ENCODE measurements around the gene MTAP. TPM values are rescaled to one million over a fixed set of nuclear protein-coding genes. Genes with fewer than 3 reads are reported as not detected.

MTAP gene
- total RNA-seq, 1 donor from 2014 or later, result 73.4 TPM

DNA sequence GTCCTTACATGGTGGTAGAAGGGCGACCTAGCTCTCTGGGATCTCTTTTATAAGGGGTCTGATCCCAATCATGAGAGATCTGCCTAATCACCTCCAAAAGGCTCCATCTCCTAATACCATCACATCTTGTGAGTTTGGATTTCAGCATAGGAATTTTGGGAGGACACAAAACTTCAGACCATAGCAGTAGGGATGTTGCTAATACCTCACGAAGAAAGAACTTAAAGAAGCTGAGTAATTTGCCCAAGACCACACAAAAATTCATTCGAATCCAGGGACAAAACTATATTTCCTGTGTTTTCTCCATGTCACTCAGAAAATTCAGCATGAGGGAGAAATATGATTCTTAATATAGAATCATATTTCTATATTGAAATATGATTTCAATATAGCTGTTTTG is 32.7 kb downstream of the MTAP start:
- H3K27ac Mint-ChIP-seq, result no peak overlapping the region
- TF ChIP-seq, protein P1, sequence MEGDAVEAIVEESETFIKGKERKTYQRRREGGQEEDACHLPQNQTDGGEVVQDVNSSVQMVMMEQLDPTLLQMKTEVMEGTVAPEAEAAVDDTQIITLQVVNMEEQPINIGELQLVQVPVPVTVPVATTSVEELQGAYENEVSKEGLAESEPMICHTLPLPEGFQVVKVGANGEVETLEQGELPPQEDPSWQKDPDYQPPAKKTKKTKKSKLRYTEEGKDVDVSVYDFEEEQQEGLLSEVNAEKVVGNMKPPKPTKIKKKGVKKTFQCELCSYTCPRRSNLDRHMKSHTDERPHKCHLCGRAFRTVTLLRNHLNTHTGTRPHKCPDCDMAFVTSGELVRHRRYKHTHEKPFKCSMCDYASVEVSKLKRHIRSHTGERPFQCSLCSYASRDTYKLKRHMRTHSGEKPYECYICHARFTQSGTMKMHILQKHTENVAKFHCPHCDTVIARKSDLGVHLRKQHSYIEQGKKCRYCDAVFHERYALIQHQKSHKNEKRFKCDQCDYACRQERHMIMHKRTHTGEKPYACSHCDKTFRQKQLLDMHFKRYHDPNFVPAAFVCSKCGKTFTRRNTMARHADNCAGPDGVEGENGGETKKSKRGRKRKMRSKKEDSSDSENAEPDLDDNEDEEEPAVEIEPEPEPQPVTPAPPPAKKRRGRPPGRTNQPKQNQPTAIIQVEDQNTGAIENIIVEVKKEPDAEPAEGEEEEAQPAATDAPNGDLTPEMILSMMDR (conservative IDR thresholded peaks at IDR 0.05), result no peak
- peaks cover 14% of the 10 kb centered on the region for H3K9me3 Mint-ChIP-seq
- H3K27me3 Mint-ChIP-seq, result no peaks in the 10 kb centered on the region
- no peak overlapping the region for H3K4me3 Mint-ChIP-seq
- peaks cover 6% of the 10 kb centered on the region for H3K4me1 Mint-ChIP-seq (ENCODE audit: unreplicated experiment)
- H3K36me3 Mint-ChIP-seq, result peaks cover 86% of the 10 kb centered on the region
- no peak for DNase-seq (ENCODE audit: extremely low spot score, unreplicated experiment)

DNA sequence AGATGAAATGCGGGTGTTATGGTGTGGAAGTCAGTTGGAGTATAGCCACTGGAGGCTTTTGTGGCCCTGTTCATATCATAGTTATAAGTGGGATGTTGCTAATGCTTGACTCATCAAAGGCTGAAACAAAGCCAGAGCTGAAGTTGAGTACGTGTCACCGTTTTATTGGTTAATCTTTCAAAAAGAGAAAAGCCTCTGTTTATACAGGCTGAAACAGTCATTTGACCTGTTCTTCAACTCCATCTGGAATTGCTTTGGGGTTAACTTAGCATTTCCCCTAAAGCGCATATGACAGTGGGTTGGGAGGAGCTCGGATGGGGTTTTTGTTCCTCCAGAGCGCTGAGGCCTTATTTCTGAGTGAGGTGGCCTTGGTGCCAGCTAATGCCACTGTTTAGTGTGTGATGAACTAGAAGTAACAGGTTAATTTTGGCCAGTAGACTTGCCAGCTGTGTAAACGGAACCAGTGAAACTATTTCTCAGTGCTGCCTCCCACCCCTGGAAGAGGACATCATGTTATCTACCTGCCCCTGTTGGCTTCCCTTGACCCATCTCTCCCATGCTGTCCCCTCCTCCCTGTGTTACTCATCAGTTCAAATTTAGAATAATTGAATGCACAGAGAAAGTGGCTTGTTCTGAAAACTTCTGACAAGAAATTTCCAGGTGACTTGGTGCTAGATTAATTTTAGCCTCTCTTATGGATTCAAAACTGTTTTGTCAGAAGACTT is 34.2 kb downstream of the MTAP start:
- peaks cover 20% of the 10 kb centered on the region for H3K9me3 Mint-ChIP-seq
- no peak overlapping the region for H3K4me3 Mint-ChIP-seq
- no peaks in the 10 kb centered on the region for H3K27me3 Mint-ChIP-seq
- TF ChIP-seq, protein P1 (conservative IDR thresholded peaks at IDR 0.05), result no peak
- peaks cover 6% of the 10 kb centered on the region for H3K4me1 Mint-ChIP-seq (ENCODE audit: unreplicated experiment)
- peaks cover 86% of the 10 kb centered on the region for H3K36me3 Mint-ChIP-seq
- DNase-seq (ENCODE audit: extremely low spot score, unreplicated experiment), result no peak
- H3K27ac Mint-ChIP-seq, result peak overlapping the region; percentile 30

DNA sequence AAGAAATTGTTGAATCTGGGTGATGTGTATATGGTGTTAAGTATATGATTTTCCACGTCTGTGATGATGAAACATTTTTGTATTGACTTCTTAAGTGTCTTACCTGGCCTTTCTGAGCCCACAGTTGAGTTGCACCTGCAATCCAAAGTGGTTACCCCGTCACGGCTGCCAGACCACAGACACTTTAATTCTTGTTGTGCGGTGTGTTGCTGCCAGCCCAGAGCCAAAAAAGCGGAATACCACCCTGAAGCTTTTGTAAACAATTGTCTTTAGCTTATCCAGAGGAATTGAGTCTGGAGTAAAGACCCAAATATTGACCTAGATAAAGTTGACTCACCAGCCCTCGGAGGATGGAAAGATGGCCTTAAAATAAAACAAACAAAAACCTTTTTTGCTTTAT is 35.1 kb downstream of the MTAP start:
- TF ChIP-seq, protein P1 (conservative IDR thresholded peaks at IDR 0.05), result no peak
- peaks cover 6% of the 10 kb centered on the region for H3K4me1 Mint-ChIP-seq (ENCODE audit: unreplicated experiment)
- DNase-seq (ENCODE audit: extremely low spot score, unreplicated experiment), result no peak
- H3K9me3 Mint-ChIP-seq, result peaks cover 20% of the 10 kb centered on the region
- peaks cover 91% of the 10 kb centered on the region for H3K36me3 Mint-ChIP-seq
- H3K27ac Mint-ChIP-seq, result no peak overlapping the region
- H3K4me3 Mint-ChIP-seq, result no peak overlapping the region
- H3K27me3 Mint-ChIP-seq, result no peaks in the 10 kb centered on the region

DNA sequence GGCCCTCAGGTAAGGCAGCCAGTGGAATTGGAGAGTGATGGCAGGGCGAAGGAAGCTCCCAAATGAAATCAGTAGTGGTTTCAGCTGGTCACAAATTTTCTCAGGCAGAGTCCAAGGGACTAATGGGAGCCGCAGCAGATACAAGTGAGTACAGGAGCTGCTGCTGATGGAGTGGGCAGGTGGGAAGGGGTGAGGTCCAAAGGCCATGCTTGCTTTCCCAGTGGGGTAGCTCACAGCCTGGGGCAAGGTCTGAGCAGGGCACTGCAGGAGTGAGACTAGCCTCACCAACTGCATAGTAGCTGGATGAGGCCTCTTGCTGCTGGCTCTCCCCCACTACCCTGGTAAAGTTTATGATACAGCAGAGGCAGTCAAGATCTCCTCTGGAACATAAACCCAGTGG is 38.2 kb downstream of the MTAP start:
- H3K4me3 Mint-ChIP-seq, result no peak overlapping the region
- no peak overlapping the region for H3K27ac Mint-ChIP-seq
- peaks cover 29% of the 10 kb centered on the region for H3K9me3 Mint-ChIP-seq
- peaks cover 90% of the 10 kb centered on the region for H3K36me3 Mint-ChIP-seq
- DNase-seq (ENCODE audit: extremely low spot score, unreplicated experiment), result no peak
- no peaks in the 10 kb centered on the region for H3K27me3 Mint-ChIP-seq
- TF ChIP-seq, protein P1 (conservative IDR thresholded peaks at IDR 0.05), result no peak
- H3K4me1 Mint-ChIP-seq (ENCODE audit: unreplicated experiment), result peaks cover 5% of the 10 kb centered on the region

DNA sequence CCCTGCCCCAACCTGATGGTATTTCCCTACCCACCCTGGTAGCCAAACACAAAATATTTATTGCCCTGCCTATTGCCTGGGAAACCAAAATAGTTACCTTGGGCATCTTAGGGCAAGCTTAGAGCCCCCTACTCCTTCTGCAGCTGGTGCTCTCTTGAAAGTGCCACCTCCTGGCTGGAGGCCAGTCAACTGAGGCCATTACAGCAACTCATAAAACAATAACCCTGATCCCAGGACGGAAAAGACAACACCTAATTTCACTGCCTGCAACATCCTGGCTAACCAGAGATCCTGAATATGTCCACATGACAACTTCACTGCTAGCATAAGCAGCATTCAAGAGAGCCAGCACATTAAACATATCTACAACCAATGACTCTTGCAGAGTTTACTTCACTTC is 38.7 kb downstream of the MTAP start:
- Mint-ChIP-seq H3K36me3 (peaks cover 89% of the 10 kb centered on the region), H3K9me3 (peaks cover 29% of the 10 kb centered on the region), H3K27ac (no peak overlapping the region), H3K4me3 (no peak overlapping the region), H3K4me1 (ENCODE audit: unreplicated experiment) (peaks cover under 1% of the 10 kb centered on the region), H3K27me3 (no peaks in the 10 kb centered on the region)
- TF ChIP-seq, protein P1 (conservative IDR thresholded peaks at IDR 0.05), result no peak
- no peak for DNase-seq (ENCODE audit: extremely low spot score, unreplicated experiment)

Measured in type B pancreatic cell (in vitro differentiated cells).